SHP77 (cell line): ENCODE measurements around the gene SORBS1.
A peak's percentile ranks its signal among the peaks of the same experiment; 100 is the strongest.
"Not testable (repeated sequence)": the region's sequence is repeated elsewhere in the genome, so short reads cannot be mapped to it uniquely, and the experiment has no call there.

ENCODE experiments used
- DNase-seq, 2 experiments: peaks; one replicate each; lab custom pipeline; 2025; lab: John Stamatoyannopoulos, UW

The SORBS1 gene

DNA sequence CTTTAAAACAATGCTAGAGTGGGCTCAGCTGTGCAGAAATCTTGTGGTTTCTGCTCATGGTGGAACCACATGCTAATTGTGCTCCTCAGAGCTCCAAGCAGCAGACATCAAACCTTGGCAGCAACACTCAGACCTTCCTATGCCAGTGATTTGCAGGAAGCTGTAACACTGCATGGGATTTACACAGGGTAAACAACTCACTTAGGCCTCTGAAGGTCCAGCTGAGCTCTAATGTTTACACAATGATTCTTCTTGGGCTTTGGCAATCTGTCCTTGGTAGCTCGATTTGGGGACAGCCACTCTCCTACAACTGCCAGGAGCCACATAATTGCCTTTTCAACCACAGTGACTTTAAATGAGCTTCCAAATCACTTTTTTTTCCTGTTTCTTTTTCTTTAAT lies 172.6 kb downstream of the SORBS1 start:
- peak; percentile 41 to 45 for DNase-seq

- DNase-seq = no peak
Measured at GRCh38 chr10:95388109-95388471, 173.1 kb downstream of the SORBS1 start.

- no peak for DNase-seq
Measured at GRCh38 chr10:95384011-95384704, 177.0 kb downstream of the SORBS1 start.

GRCh38 chr10:95382596-95382995 lies 178.6 kb downstream of the SORBS1 start:
- DNase-seq = no peak

GRCh38 chr10:95382174-95382573 lies 179.0 kb downstream of the SORBS1 start:
- DNase-seq = no peak

GRCh38 chr10:95377950-95378349 lies 183.2 kb downstream of the SORBS1 start:
- DNase-seq = no peak

GRCh38 chr10:95375418-95375817 lies 185.8 kb downstream of the SORBS1 start:
- DNase-seq = no peak

- DNase-seq = peak; percentile 59 to 72
Measured at GRCh38 chr10:95374597-95375209, 186.5 kb downstream of the SORBS1 start.

DNA sequence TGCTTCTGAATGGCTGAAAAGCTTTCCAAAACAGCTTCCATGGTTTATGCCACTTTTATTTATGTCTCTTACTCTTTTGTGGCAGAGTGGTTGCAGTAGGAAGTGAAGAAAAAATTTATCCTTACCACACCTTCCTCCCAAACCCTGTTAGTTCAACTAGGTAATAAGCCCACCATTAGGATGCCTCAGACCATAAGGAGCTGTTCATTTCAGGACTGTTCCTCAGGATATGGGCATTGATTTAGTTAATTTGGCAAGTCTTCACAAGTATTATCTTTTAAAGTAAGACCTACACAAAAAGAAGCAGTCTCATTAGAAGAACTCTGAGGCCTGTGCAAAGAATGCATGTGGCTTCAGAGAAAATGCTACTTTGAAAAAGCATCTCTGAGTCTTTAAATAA lies 187.5 kb downstream of the SORBS1 start:
- no peak for DNase-seq

- no peak for DNase-seq
Measured at GRCh38 chr10:95364342-95364741, 196.8 kb downstream of the SORBS1 start.

DNA sequence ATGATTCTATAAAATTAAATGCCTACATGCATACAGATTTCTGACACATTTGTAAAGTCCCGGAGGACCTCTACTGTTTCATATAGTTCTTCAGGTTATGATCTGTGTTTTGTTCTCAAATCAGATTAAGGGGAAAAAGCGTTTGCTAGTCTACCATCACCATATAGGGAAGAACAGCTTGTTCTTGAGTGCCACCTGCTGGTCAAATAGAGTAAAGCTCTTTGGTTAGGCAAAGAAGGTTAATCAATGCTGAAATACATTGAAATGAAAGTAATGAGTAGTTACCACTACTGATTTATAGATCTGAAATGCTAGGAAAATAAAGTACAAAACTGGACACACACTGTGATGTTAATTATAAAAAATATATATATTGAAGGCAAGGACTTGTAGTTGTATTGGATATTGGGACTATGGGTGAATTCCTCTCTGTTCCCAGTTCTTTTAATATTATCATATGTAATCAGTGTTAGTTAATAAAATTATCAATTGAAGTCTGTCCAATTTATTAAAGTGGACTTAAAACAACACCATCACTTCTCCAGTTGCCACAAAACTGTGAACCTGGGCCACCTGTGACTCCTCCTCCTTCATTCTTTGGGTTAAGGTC lies 197.8 kb downstream of the SORBS1 start:
- peak; percentile 45 to 46 for DNase-seq

GRCh38 chr10:95360122-95360714 lies 201.0 kb downstream of the SORBS1 start:
- no peak for DNase-seq

DNA sequence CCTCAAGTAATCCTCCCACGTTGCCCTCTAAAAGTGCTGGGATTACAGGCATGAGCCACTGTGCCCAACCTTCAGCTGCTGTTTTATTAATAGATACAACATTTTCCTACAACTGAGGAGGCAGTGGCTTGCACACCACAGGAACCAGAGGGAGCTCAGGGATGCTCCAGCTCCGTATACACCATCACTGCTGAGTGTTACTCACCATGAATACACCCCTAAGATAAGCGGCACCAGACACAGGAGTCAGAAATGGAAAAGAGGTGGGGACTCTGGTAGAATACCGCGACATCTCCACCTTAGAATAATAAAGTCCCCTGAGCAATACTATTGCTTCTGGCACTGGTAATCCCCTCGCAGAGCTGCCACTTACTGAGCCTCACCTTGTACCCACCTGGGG lies 201.7 kb downstream of the SORBS1 start:
- DNase-seq = no peak

- DNase-seq = no peak
Measured at GRCh38 chr10:95356190-95356955, 204.8 kb downstream of the SORBS1 start.

DNA sequence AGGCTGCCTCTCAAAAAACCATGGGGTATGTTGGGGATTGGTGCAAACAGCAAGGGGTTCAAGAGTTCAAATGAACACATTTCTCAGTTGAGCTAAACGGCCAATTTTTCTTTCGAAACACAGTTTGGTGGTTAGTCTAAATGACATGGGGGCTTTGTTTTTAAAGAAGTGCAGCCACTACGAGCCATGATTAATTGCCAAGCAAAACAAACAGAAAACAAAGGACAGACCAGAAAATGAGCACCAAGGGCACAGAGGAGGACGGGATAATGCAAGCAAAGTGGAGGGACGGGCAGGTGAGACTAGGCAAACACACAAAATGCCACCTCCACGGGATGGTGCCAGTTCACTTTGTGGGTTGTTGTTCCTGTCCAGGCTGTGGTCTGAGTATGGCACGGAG lies 205.9 kb downstream of the SORBS1 start:
- DNase-seq = peak; percentile 46 to 63

DNA sequence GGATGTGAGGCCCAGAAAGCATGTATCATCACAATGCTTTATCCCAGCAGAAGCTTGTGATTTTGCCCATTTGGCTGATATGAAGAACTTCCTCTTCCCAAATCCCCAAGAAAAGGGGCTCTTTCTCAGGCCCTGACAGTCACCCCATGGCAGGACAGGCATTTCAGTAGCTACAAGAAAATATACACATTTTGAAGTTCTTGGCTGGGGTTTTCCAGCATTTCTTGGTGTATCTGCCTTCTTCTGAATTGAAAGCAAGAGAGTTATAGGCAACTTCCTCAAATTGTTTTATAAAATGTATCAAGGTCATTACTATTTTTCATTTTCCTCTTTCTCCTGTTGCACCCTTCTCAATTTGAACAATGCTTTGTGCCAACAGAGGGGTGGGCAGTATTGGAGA lies 207.1 kb downstream of the SORBS1 start:
- no peak for DNase-seq

DNA sequence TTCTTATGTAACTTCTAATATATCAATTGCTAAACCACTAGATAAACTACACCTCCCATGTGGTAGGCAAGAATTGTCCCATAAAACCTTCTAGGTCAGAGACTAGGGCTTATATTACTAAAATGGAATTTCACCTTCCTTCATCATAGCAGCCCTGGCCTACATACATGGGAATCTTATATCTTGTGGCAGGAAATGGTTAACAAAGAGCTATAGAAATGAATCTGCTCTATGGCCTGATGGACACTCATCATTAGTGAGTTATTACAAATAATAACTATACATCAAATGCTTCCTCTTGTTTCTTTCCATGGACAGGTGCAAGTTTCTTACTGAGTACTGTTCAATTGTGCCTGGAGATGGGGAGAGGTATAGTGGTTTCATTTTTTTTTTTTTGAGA lies 208.0 kb downstream of the SORBS1 start:
- DNase-seq = no peak

DNA sequence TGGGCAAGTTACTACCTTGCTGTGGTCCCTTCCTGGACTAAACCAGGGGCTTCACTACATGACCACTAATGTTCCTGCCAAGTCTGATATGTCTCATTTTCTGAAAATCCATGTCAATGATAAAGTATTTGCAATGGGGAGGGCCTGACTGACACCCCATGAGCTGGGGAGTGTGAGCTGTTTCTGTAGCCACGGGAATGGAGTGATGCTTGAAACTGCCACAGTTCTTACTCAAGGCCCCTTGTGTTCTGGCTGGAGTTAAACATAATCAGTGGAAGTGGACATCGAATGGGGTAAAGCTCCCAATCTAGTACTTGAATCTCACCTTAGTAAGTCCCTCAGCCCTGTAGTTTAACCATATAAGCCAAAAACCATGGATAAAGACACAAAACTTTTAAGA lies 208.5 kb downstream of the SORBS1 start:
- no peak for DNase-seq

GRCh38 chr10:95350830-95351228 lies 210.3 kb downstream of the SORBS1 start:
- peak; percentile 3 to 29 for DNase-seq

DNA sequence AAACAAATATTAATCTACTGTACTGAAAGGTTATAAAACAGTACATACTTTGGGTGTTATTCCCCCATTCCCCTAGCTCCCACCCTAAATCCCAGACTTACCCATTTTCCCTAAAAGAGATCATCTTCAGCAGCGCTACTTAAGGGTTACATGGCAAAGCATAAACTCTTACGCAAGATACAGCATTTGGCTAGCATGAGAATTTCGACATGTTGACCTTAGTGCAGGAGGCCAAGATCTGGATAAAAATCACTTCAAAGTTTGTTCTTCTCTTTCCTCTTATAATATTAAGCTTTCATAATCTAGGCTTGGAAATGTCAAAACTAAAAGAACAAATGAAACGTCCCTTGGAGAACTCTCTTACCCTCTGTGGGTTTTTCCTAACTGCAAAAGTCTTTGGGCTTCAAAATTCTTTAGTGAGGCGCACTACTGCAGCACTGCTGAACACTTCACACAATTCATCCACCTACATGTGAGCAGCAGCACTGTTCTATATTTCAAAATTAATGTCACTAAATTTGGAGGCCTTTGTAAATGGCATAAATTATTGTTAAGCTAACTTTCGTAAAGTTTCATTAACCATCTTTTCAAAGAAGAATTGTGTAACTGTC lies 210.8 kb downstream of the SORBS1 start:
- no peak for DNase-seq

DNA sequence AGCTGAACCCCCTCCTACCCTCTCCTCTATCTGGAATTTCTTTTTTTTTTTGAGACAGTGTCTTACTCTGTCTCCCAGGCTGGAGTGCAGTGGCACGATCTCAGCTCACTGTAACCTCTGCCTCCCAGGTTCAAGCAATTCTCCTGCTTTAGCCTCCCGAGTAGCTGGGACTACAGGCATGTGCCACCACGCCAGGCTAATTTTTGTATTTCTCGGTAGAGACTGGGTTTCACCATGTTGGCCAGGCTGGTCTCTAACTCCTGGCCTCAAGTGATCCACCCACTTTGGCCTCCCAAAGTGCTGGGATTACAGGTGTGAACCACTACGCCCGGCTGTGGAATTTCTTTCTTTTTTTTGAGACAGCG lies 213.8 kb downstream of the SORBS1 start:
- not testable (repeated sequence) for DNase-seq
